K562 (cell line): ENCODE data around the gene MRPL11. TPM values are rescaled to one million over a fixed set of nuclear protein-coding genes. Genes with fewer than 3 reads are reported as not detected.
A peak's percentile ranks its signal among the peaks of the same experiment; 100 is the strongest.

Source experiments
- HNRNPL ChIP-seq: fragments of 200-400 bp; formaldehyde crosslinking; IDR thresholded peaks from 2 replicates; pipeline ENCODE4 v1.6.1; 2017; ENCODE audit warnings: low read depth, mild to moderate bottlenecking, low read length
- NCOA6 ChIP-seq: fragments of 450-650 bp; IDR thresholded peaks from 2 replicates; pipeline ENCODE4 v1.6.1; 2017; ENCODE audit warnings: mild to moderate bottlenecking
- NR2F6 ChIP-seq: fragments of 450-650 bp; formaldehyde crosslinking; IDR thresholded peaks from 2 replicates; pipeline ENCODE4 v1.4.0; 2020; ENCODE audit warnings: mild to moderate bottlenecking
- POU5F1 ChIP-seq: fragments of 150-350 bp; IDR thresholded peaks from 2 replicates; pipeline ENCODE4 v1.6.1; 2014; ENCODE audit warnings: borderline replicate concordance, low read length, low read depth, mild to moderate bottlenecking; ENCODE audit not compliant: partially characterized antibody
- SRSF7 ChIP-seq: fragments of 200-400 bp; formaldehyde crosslinking; optimal IDR thresholded peaks from 2 replicates; pipeline ENCODE3; 2017; ENCODE audit warnings: mild to moderate bottlenecking, low read depth, low read length
- polyA plus RNA-seq, 8 experiments: library from polyadenylated mRNA; depleted of rRNA in 4 of 8; stranded (reverse) in 5 of 8; unstranded in 3 of 8; fragments of >200 nt; fragmentation: Nextera tagmentation in 2 of 8; fragmentation: Illumina TruSeq in 1 of 8; extraction: Ambion mirVana in 2 of 8; extraction: Trizol in 1 of 8; gene quantifications; 2 replicates each; pipeline versions ENCODE4 v1.2.1 to v1.2.3, GENCODE V29; 2011 to 2014; ENCODE audit warnings: inconsistent platforms in 1 of 8, missing spikeins in 1 of 8
- total RNA-seq, 7 experiments: library from RNA; depleted of rRNA in 6 of 7; stranded (reverse); fragments of >200 nt in 6 of 7; fragmentation: Illumina TruSeq in 2 of 7; extraction: Trizol in 2 of 7; gene quantifications; 2 replicates each; pipeline versions ENCODE4 v1.2.1 to v1.2.3, GENCODE V29; 2011 to 2021; ENCODE audit warnings: low replicate concordance in 1 of 7
- TF ChIP-seq, protein P1 (sequence below): fragments of 200-800 bp; sonication (Bioruptor generic); IDR thresholded peaks from 2 replicates; pipeline ENCODE4 v1.6.1; 2017; ENCODE audit warnings: missing genetic modification characterization, missing compliant biosample characterization
- TF ChIP-seq, protein P2 (sequence below): fragments of 250-450 bp; sonication (Bioruptor Pico); IDR thresholded peaks from 2 replicates; pipeline ENCODE4 v1.8.0; 2021; ENCODE audit warnings: moderate library complexity, mild to moderate bottlenecking, inconsistent platforms
- TF ChIP-seq, protein P3 (sequence below): IDR thresholded peaks from 2 replicates; pipeline ENCODE4 v1.6.1; 2011; ENCODE audit not compliant: insufficient read length; ENCODE audit errors: extremely low read depth
- TF ChIP-seq, protein P4 (sequence below): sonication (generic); formaldehyde crosslinking; IDR thresholded peaks from 2 replicates; pipeline ENCODE4 v1.9.0; 2022; ENCODE audit warnings: mild to moderate bottlenecking, missing genetic modification reagents
- TF ChIP-seq, protein P5 (sequence below): sonication (generic); formaldehyde crosslinking; IDR thresholded peaks from 2 replicates; pipeline ENCODE4 v1.8.0; 2023; ENCODE audit warnings: mild to moderate bottlenecking, missing genetic modification reagents

The MRPL11 gene
- total and polyA plus RNA-seq, 9 of the 15 experiments (the other 6 are each of a cell fraction or from before 2014, with no cell fraction given) = 33.0 to 173 (median 91.9) TPM

DNA sequence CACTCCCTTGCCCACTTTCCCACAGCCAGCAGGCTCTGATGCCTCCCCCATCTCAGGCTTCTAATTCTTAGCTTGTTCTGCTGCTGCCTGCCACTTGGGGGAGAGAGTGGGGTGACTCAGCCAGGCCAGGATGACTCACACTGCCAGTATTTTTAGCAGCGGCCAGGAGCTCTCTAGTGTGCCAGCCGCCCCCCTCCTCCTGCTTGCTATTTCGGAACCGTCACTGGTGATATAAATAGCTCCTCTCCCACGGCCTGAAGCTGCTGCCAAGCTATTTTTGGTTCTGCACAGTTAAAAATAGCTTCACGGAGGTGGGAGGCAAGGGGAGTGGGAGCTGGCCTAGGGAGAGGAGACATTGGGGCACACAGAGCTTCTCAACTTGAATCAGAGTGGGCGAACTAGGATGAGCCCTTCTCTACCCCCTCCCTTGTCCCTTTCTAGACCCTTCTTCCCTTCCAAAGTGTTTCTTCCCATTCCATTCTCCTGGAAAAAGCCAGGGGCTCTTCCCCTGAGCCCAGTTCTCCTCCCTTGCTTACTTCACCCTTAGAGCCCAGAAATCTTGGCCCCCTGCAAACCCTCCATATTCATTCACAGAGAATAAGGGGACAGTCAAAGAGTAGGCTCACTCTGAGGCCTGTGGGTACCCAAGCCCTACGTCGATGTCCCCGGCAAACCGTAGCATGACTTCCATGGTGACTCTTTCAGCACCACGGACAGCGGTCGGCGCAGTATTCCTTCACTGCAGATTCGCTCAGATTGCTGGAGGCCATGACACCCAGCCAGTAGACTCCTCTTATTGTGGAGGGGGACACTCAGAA lies 20.3 kb downstream of the MRPL11 start (continued):
- TF ChIP-seq, protein P1, sequence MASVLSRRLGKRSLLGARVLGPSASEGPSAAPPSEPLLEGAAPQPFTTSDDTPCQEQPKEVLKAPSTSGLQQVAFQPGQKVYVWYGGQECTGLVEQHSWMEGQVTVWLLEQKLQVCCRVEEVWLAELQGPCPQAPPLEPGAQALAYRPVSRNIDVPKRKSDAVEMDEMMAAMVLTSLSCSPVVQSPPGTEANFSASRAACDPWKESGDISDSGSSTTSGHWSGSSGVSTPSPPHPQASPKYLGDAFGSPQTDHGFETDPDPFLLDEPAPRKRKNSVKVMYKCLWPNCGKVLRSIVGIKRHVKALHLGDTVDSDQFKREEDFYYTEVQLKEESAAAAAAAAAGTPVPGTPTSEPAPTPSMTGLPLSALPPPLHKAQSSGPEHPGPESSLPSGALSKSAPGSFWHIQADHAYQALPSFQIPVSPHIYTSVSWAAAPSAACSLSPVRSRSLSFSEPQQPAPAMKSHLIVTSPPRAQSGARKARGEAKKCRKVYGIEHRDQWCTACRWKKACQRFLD = no peak
- TF ChIP-seq HNRNPL (no peak), NR2F6 (CRISPR knock-in tag) (no peak), SRSF7 (no peak), NCOA6 (peak; percentile 76), POU5F1 (no peak)
- TF ChIP-seq, protein P2, sequence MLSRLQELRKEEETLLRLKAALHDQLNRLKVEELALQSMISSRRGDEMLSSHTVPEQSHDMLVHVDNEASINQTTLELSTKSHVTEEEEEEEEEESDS (CRISPR knock-in tag) = no peak
- TF ChIP-seq, protein P3, sequence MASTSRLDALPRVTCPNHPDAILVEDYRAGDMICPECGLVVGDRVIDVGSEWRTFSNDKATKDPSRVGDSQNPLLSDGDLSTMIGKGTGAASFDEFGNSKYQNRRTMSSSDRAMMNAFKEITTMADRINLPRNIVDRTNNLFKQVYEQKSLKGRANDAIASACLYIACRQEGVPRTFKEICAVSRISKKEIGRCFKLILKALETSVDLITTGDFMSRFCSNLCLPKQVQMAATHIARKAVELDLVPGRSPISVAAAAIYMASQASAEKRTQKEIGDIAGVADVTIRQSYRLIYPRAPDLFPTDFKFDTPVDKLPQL = no peak
- TF ChIP-seq, protein P4, sequence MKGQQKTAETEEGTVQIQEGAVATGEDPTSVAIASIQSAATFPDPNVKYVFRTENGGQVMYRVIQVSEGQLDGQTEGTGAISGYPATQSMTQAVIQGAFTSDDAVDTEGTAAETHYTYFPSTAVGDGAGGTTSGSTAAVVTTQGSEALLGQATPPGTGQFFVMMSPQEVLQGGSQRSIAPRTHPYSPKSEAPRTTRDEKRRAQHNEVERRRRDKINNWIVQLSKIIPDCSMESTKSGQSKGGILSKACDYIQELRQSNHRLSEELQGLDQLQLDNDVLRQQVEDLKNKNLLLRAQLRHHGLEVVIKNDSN = peak; percentile 22; the same call in 1 of the 2 replicates
- TF ChIP-seq, protein P5, sequence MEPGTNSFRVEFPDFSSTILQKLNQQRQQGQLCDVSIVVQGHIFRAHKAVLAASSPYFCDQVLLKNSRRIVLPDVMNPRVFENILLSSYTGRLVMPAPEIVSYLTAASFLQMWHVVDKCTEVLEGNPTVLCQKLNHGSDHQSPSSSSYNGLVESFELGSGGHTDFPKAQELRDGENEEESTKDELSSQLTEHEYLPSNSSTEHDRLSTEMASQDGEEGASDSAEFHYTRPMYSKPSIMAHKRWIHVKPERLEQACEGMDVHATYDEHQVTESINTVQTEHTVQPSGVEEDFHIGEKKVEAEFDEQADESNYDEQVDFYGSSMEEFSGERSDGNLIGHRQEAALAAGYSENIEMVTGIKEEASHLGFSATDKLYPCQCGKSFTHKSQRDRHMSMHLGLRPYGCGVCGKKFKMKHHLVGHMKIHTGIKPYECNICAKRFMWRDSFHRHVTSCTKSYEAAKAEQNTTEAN (CRISPR knock-in tag) = no peak
